HCT116 (cell line): Measurements from ENCODE around the gene F2RL3.

Experiments
- CEBPB ChIP-seq: IDR thresholded peaks from 2 replicates; pipeline ENCODE4 v1.6.1; 2012; ENCODE audit warnings: low read depth
- CTCF ChIP-seq, 3 experiments: fragments of 200-600 bp in 1 of 3; sonication (generic) in 1 of 3; IDR thresholded peaks in 2 of 3; conservative IDR thresholded peaks in 1 of 3; 2 replicates each; pipeline ENCODE4 v1.5.1; 2012 to 2017; ENCODE audit warnings: low read depth in 2 of 3, low read length in 2 of 3, antibody characterized with exemption in 1 of 3, borderline replicate concordance in 1 of 3, control low read depth in 1 of 3, mild to moderate bottlenecking in 1 of 3, mixed read lengths in 1 of 3, mixed run types in 1 of 3, moderate library complexity in 1 of 3; ENCODE audit not compliant: insufficient read depth in 1 of 3
- EZH2 ChIP-seq: fragments of 200-600 bp; sonication (generic); IDR thresholded peaks from 2 replicates; pipeline ENCODE4 v1.6.1; 2017; ENCODE audit warnings: antibody characterized with exemption, mixed run types
- TCF7L2 ChIP-seq: IDR thresholded peaks from 2 replicates; pipeline ENCODE4 v1.7.0; 2011; ENCODE audit warnings: borderline replicate concordance, inconsistent platforms; ENCODE audit not compliant: insufficient read depth, insufficient read length; ENCODE audit errors: extremely low read depth

GRCh38 chr19:16872728-16873127, 16.1 kb upstream of the F2RL3 start:
- TF ChIP-seq CTCF (IDR thresholded peaks at IDR 0.05 in 2 of 3, conservative IDR thresholded peaks at IDR 0.05 in 1 of 3; ENCODE audit: borderline replicate concordance in 1 of 3, insufficient read depth in 1 of 3, low read depth in 2 of 3, low read length in 2 of 3) (no peak), CEBPB (no peak), TCF7L2 (no peak), EZH2 (no peak)
